ENCODE measurements around the gene TSEN34.

TSEN34 gene

DNA sequence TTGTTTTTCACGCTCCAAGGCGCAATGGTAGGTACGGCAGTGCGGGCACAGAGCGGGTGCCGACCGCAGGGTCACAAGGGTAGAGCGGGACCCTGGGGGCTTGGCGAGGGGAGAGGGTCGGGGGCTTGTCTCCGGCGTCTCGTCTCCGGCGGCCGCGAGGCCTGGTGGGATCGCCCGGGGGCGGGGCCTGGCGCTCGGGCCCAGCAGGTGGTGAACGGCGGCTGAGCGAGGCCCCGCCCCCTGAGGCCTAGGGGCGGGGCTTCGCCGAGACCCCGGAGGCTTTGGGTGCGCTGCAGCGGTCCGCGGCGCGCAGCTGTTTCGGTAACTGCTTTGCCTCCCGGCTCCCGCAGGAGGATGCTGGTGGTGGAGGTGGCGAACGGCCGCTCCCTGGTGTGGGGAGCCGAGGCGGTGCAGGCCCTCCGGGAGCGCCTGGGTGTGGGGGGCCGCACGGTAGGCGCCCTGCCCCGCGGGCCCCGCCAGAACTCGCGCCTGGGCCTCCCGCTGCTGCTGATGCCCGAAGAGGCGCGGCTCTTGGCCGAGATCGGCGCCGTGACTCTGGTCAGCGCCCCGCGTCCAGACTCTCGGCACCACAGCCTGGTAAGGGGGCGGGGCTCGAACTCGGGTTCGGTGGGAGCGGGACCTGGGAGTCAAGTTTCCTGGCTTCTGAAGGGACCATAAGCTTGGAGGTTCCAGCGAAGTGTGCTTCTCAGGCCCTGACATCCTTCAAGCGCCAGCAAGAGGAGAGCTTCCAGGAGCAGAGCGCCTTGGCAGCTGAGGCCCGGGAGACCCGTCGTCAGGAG, at the start of gene TSEN34:
TSS of gene TSEN34 (plus strand) at position 298 of the 800 bp plus-strand sequence. CDS start at position 355, 57 bp downstream.
- DNase-seq (ENCODE audit: low spot score) = peak; percentile 81

DNA sequence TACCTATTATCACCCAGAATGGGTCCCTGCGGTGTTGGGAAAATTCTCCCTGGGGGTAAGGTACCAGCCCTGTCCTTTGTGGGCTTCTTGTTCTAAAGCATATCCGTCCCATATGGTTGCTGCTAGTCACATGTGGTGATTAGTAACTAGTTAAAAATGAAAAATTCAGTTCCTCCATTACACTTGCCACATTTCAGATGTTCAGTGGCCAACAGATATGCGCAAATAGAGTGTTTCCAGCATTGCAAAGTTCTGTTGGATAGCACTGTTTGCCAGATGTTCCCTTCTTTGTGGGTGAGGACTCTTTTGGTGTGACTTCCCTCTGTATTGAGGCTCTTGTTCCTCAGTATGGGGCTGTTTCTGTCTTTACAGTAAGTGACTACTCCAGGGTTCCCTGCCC, 49.8 kb upstream of the TSEN34 start:
- DNase-seq (ENCODE audit: low spot score) = peak; percentile 56

DNA sequence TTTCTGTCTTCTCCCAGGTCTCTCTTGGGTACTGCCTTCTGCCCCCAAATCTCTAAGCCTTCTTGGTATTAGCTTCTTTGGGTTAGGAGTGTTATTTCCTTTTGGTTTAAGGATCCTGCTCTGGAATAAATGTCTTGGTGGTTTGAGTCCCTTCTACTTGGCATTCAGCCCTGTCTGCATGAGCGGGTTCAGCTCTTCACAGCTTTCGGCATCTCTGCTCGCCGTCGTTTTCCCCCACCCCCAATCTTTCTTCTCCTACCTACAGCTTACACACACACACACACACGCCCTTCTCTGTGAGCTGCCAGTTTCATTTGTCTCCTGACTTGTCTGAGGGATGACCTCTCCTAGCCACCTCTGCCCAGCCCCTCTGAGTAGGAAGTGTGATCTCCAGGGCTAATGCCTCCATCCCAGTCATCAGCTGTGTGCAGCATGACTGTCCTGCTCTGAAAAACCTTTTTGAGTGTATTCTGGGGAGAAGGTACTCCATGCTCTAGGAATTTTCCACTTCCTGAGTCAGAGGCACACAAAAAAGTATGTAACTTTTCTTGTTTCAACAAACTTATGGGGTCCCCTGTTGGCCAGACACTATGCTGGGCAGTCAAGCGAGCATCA, 48.8 kb upstream of the TSEN34 start:
- no peak for DNase-seq (ENCODE audit: low spot score)

DNA sequence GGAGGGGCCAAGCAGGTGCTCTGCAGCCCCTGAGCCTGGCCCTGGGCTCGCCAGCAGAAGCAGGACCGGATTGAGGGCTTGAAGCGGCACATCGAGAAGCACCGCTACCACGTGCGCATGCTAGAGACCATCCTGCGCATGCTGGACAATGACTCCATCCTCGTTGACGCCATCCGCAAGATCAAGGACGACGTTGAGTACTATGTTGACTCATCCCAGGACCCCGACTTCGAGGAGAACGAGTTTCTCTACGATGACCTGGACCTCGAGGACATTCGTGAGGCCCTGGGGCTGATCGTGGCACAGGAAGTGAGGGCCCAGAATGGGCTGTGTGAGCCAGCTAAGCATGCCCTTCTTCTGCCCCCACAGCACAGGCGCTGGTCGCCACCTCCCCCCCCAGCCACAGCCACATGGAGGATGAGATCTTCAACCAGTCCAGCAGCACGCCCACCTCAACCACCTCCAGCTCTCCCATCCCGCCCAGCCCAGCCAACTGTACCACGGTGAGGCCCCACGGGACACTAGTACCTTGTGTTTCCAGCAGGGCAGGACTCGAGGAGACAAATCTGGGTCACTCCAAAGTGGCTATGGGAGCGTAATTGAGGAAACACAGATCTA, 45.5 kb upstream of the TSEN34 start:
- DNase-seq (ENCODE audit: low spot score) = no peak

DNA sequence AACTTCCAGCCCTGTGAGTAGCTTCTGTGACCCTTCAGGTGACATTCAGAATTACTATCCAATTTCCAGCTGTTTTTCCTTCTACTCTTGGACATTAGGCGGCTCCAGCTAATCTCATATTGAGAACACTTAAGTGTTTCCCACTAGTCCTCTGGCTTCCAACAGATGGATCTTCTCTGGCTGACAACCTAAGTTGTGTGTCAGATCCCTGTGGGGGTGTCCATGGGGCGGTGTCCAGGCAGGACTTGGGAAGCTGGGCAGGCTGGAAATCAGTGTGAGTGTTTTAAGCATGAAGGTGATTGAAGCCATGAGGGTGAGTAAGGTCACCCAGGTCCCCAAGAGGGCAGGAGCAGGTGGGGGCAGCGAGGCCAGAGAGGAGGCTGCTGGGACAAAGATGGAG, 43.4 kb upstream of the TSEN34 start:
- DNase-seq (ENCODE audit: low spot score) = no peak

- no peak for DNase-seq (ENCODE audit: low spot score)
These were observed 43.0 kb upstream of the TSEN34 start for GRCh38 chr19:54148158-54148557.

GRCh38 chr19:54149021-54149812, 41.9 kb upstream of the TSEN34 start:
- no peak for DNase-seq (ENCODE audit: low spot score)

DNA sequence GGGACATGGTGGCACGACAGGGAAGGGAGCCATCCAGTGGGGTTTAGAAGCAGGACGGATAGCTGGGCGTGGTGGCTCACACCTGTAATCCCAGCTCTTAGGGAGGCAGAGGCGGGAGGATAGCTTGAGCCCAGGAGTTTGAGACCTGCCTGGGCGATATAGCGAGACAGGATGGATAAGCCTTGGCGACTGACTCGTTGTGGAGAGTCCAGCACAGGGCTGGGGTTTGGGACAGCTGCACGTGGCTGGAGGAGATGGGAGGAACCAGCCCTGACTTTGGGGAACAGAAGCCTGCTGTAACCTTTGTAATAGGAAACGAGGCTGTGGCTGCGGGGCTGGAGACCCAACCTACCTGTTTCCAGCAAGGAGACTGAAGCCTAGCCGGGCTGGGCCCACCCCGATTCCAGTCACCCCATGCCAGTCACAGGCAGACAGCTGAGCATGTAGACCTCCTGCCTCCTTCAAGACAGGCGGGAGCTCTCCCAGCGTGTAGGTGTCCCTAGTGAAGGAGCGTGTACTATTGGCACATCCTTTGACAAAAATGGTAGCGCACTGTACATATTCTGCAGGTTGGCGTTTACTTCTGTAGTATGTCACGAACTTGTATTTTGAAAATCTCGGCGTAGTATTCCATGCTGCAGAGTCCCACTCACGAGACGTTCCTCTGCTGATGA, 39.6 kb upstream of the TSEN34 start:
- DNase-seq (ENCODE audit: low spot score) = no peak

DNA sequence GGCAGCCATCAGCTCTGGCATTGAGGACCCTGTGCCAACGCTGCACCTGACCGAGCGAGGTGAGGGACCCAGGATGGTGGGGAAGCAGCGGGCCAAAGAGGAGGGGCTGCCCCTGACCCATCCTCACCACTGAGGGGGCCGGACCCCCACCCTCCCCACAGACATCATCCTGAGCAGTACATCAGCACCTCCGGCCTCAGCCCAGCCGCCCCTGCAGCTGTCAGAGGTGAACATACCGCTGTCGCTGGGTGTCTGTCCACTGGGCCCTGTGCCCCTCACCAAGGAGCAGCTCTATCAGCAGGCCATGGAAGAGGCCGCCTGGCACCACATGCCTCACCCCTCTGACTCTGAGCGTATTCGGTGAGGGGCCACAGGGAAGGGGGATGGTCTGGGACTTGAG, 38.8 kb upstream of the TSEN34 start:
- no peak for DNase-seq (ENCODE audit: low spot score)

- DNase-seq (ENCODE audit: low spot score) = no peak
These were observed 38.1 kb upstream of the TSEN34 start for GRCh38 chr19:54152878-54153524.

DNA sequence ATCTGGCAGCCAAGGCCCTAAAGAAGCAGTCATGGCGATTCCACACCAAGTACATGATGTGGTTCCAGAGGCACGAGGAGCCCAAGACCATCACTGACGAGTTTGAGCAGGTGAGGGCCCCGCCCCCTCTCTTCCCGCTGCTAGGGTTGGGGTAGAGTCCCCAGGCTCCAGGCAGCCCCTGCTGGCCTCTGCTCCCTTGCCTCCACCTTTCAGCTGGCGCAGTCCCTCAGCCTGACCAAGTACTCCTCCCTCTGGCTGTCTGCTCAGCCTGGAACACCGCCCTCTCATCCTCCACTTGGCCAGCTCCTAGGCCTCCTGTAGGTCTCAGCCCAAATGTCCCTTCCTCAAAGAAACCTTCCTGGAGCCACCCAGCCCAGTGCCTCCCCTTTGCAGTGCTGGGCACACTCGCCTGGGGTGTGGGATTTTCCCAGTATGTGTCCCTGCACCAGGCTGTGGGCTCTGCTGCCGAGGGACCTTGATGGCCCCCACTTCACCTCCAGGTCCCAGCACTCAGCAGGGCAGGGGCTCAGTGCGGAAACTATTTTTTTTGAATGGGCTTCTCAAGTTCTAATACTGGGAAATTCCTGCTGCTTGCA, 37.3 kb upstream of the TSEN34 start:
- DNase-seq (ENCODE audit: low spot score) = no peak

GRCh38 chr19:54154603-54155345, 36.3 kb upstream of the TSEN34 start:
- DNase-seq (ENCODE audit: low spot score) = peak; percentile 48

GRCh38 chr19:54155694-54156093, 35.4 kb upstream of the TSEN34 start:
- DNase-seq (ENCODE audit: low spot score) = no peak

DNA sequence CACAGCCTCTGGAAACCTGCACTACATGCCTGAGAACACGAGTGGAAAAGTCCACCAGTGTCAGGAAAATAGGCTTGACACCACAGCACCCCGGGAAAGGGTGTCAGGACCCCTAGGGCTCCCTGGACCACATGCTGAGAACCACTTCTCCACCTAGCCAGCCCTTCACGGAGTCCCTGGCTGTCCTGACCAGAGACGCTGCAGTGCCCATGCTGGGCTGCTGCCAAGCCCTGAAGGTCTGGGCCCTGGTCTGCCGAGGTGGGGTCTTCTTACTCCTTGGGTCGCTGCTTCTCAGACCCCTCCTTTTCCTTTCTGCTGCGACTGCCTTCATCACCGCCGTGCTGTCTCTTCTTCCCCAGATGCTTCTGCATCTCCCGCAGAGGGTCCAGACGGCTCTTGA, 34.6 kb upstream of the TSEN34 start:
- DNase-seq (ENCODE audit: low spot score) = no peak

- no peak for DNase-seq (ENCODE audit: low spot score)
These were observed 34.2 kb upstream of the TSEN34 start for GRCh38 chr19:54156953-54157352.

- peak; percentile 44 for DNase-seq (ENCODE audit: low spot score)
These were observed 32.2 kb upstream of the TSEN34 start for GRCh38 chr19:54158812-54159351.

- DNase-seq (ENCODE audit: low spot score) = peak; percentile 97
These were observed 31.5 kb upstream of the TSEN34 start, which contains the start of gene LENG1 for GRCh38 chr19:54159352-54160181. Gene LENG1 (minus strand): TSS chr19:54159721. CDS start chr19:54159695, 26 bp downstream.

DNA sequence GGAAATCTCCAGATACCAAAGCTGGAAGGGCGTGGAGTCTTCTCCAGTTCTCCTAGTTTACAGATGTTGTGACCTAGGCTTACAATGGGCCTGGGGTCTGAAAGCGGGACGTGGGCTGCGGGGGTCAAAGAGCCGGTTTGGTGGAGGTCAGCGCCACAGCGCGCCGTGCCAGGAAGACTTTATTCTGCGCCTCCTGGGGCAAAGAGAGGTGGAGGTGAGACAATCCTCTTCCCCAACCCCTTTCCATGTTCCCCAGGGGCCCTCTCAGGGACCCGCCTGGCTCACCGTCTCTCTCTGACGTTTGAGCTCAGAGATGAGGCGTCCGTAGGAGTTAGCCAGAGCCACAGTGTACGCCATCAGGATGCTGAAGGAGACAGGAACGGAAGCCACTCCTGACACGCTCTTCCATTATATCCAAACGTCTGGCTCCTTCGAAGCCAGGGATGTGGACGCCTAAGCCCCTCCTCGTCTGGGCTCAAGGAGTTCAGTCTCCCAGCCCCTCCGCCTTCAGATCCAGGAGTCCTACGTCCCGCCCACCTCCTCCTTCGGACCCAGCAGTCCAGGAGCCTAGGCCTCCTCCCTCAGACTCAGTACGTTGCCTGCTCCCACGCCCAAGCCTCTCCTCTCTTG, 30.8 kb upstream of the TSEN34 start:
- DNase-seq (ENCODE audit: low spot score) = no peak

Measured in AG20443 (cell line).